Immature natural killer cell (primary cell): ENCODE measurements around the gene CEP170B. TPM values are rescaled to one million over a fixed set of nuclear protein-coding genes. Genes with fewer than 3 reads are reported as not detected.
A peak's percentile ranks its signal among the peaks of the same experiment; 100 is the strongest.

Experiments
- DNase-seq, 3 donors: peaks; one replicate each; pipeline ENCODE4 v3.0.0; 2022; ENCODE audit warnings: mixed read lengths in 1 of 3
- H3K27ac Mint-ChIP-seq, 6 donors: one replicate each; pipeline ENCODE4 v1.8.0; 2020; ENCODE audit warnings: mixed read lengths in 6 of 6, mild to moderate bottlenecking in 5 of 6, inconsistent platforms in 4 of 6, moderate library complexity in 3 of 6
- H3K27me3 Mint-ChIP-seq, 3 donors: one replicate each; pipeline ENCODE4 v1.8.0; 2020 to 2021; ENCODE audit warnings: low read depth in 3 of 3, mild to moderate bottlenecking in 3 of 3, mixed read lengths in 3 of 3, moderate library complexity in 3 of 3, inconsistent platforms in 1 of 3
- H3K36me3 Mint-ChIP-seq, 3 donors: one replicate each; pipeline ENCODE4 v1.8.0; 2020; ENCODE audit warnings: mixed read lengths in 3 of 3, inconsistent platforms in 2 of 3, mild to moderate bottlenecking in 2 of 3
- H3K4me1 Mint-ChIP-seq, 2 donors: one replicate each; pipeline ENCODE4 v1.8.0; 2020; ENCODE audit warnings: inconsistent platforms in 2 of 2, mild to moderate bottlenecking in 2 of 2, mixed read lengths in 2 of 2, moderate library complexity in 1 of 2
- H3K4me3 Mint-ChIP-seq, 5 donors: one replicate each; pipeline ENCODE4 v1.8.0; 2020; ENCODE audit warnings: mild to moderate bottlenecking in 5 of 5, mixed read lengths in 5 of 5, inconsistent platforms in 3 of 5, moderate library complexity in 3 of 5
- H3K9me3 Mint-ChIP-seq, 6 donors: one replicate each; pipeline ENCODE4 v1.8.0; 2020; ENCODE audit warnings: mild to moderate bottlenecking in 6 of 6, mixed read lengths in 6 of 6, inconsistent platforms in 4 of 6, moderate library complexity in 3 of 6
- polyA plus RNA-seq, 3 donors: library from polyadenylated mRNA; unstranded; fragments of 300-500 nt; fragmentation: Illumina TruSeq; gene quantifications; one replicate each; pipeline ENCODE4 v1.2.3, GENCODE V29; 2021

CEP170B gene
- polyA plus RNA-seq, 3 donors from 2014 or later, result not detected

GRCh38 chr14:104868060-104868740, 3.1 kb downstream of the CEP170B start:
- Mint-ChIP-seq H3K9me3 (no peaks in the 10 kb centered on the region), H3K4me1 (peaks cover 6 to 19% of the 10 kb centered on the region in 2 donors), H3K27ac (no peak overlapping the region), H3K4me3 (no peak overlapping the region), H3K27me3 (peaks cover 9 to 19% (median 14%) of the 10 kb centered on the region in 3 donors), H3K36me3 (no peaks in the 10 kb centered on the region)
- no peak for DNase-seq

- Mint-ChIP-seq H3K9me3 (no peaks in the 10 kb centered on the region), H3K27ac (no peak overlapping the region), H3K27me3 (peaks cover 9 to 15% (median 10%) of the 10 kb centered on the region in 3 donors), H3K36me3 (no peaks in the 10 kb centered on the region), H3K4me3 (no peak overlapping the region), H3K4me1 (peaks cover 6 to 19% of the 10 kb centered on the region in 2 donors)
- DNase-seq, result no peak
Observed at GRCh38 chr14:104868811-104869572, 3.9 kb downstream of the CEP170B start.

- Mint-ChIP-seq H3K27ac (no peak overlapping the region), H3K9me3 (no peaks in the 10 kb centered on the region), H3K36me3 (no peaks in the 10 kb centered on the region), H3K4me1 (peaks cover 6 to 19% of the 10 kb centered on the region in 2 donors), H3K4me3 (no peak overlapping the region), H3K27me3 (peaks cover 9 to 15% (median 10%) of the 10 kb centered on the region in 3 donors)
- DNase-seq, result no peak
Observed at GRCh38 chr14:104869669-104870367, 4.8 kb downstream of the CEP170B start.

- peaks cover 9 to 15% (median 10%) of the 10 kb centered on the region in 3 donors for H3K27me3 Mint-ChIP-seq
- H3K4me3 Mint-ChIP-seq, result no peak overlapping the region
- no peaks in the 10 kb centered on the region for H3K9me3 Mint-ChIP-seq
- H3K36me3 Mint-ChIP-seq, result no peaks in the 10 kb centered on the region
- H3K27ac Mint-ChIP-seq, result no peak overlapping the region
- no peak for DNase-seq
- H3K4me1 Mint-ChIP-seq, result peaks cover 6 to 19% of the 10 kb centered on the region in 2 donors
Observed at GRCh38 chr14:104870368-104871144, 5.5 kb downstream of the CEP170B start.

- Mint-ChIP-seq H3K4me3 (no peak overlapping the region), H3K36me3 (no peaks in the 10 kb centered on the region), H3K9me3 (no peaks in the 10 kb centered on the region), H3K27me3 (peaks cover 8 to 15% (median 9%) of the 10 kb centered on the region in 3 donors), H3K4me1 (peaks cover 6 to 19% of the 10 kb centered on the region in 2 donors), H3K27ac (no peak overlapping the region)
- no peak for DNase-seq
Observed at GRCh38 chr14:104871145-104871655, 6.1 kb downstream of the CEP170B start.

GRCh38 chr14:104871656-104872468, 6.8 kb downstream of the CEP170B start:
- Mint-ChIP-seq H3K4me3 (peak overlapping the region in 1 of 5 donors; percentile 13), H3K27me3 (peaks cover 7 to 14% (median 8%) of the 10 kb centered on the region in 3 donors), H3K36me3 (no peaks in the 10 kb centered on the region), H3K27ac (peak overlapping the region in 1 of 6 donors; percentile 37), H3K4me1 (peaks cover 6 to 16% of the 10 kb centered on the region in 2 donors), H3K9me3 (no peaks in the 10 kb centered on the region)
- DNase-seq, result no peak

- Mint-ChIP-seq H3K36me3 (no peaks in the 10 kb centered on the region), H3K27ac (peak overlapping the region in 1 of 6 donors; percentile 37), H3K4me1 (peaks cover 6 to 11% of the 10 kb centered on the region in 2 donors), H3K27me3 (peaks cover under 1 to 10% (median 7%) of the 10 kb centered on the region in 3 donors), H3K4me3 (peak overlapping the region in 2 of 5 donors; percentile 15 to 20), H3K9me3 (no peaks in the 10 kb centered on the region)
- DNase-seq, result no peak
Observed at GRCh38 chr14:104872469-104873341, 7.6 kb downstream of the CEP170B start.

GRCh38 chr14:104873380-104874055, 8.4 kb downstream of the CEP170B start:
- Mint-ChIP-seq H3K4me1 (peaks cover 6 to 11% of the 10 kb centered on the region in 2 donors), H3K36me3 (no peaks in the 10 kb centered on the region), H3K27me3 (peaks cover 0 to 10% (median 7%) of the 10 kb centered on the region in 3 donors), H3K27ac (no peak overlapping the region), H3K9me3 (no peaks in the 10 kb centered on the region), H3K4me3 (no peak overlapping the region)
- DNase-seq, result no peak

GRCh38 chr14:104874110-104874531, 9.1 kb downstream of the CEP170B start:
- H3K36me3 Mint-ChIP-seq, result no peaks in the 10 kb centered on the region
- H3K4me1 Mint-ChIP-seq, result peaks cover 6 to 11% of the 10 kb centered on the region in 2 donors
- peaks cover 0 to 8% (median 7%) of the 10 kb centered on the region in 3 donors for H3K27me3 Mint-ChIP-seq
- H3K4me3 Mint-ChIP-seq, result no peak overlapping the region
- DNase-seq, result no peak
- H3K27ac Mint-ChIP-seq, result no peak overlapping the region
- no peaks in the 10 kb centered on the region for H3K9me3 Mint-ChIP-seq

- no peak for DNase-seq
- H3K4me3 Mint-ChIP-seq, result no peak overlapping the region
- H3K9me3 Mint-ChIP-seq, result no peaks in the 10 kb centered on the region
- H3K4me1 Mint-ChIP-seq, result peaks cover 6 to 11% of the 10 kb centered on the region in 2 donors
- H3K27ac Mint-ChIP-seq, result no peak overlapping the region
- H3K27me3 Mint-ChIP-seq, result peaks cover 0 to 7% (median 6%) of the 10 kb centered on the region in 3 donors
- no peaks in the 10 kb centered on the region for H3K36me3 Mint-ChIP-seq
Observed at GRCh38 chr14:104874571-104875411, 9.7 kb downstream of the CEP170B start.

GRCh38 chr14:104875412-104875751, 10.3 kb downstream of the CEP170B start:
- Mint-ChIP-seq H3K4me1 (peaks cover 6 to 11% of the 10 kb centered on the region in 2 donors), H3K4me3 (no peak overlapping the region), H3K9me3 (no peaks in the 10 kb centered on the region), H3K36me3 (no peaks in the 10 kb centered on the region), H3K27ac (no peak overlapping the region), H3K27me3 (peaks cover 0 to 7% (median 6%) of the 10 kb centered on the region in 3 donors)
- DNase-seq, result no peak
